GM19240 (cell line): ENCODE measurements around the gene GUCY1A2.
"Not testable (repeated sequence)": the region's sequence is repeated elsewhere in the genome, so short reads cannot be mapped to it uniquely, and the experiment has no call there.

ENCODE experiments used
- DNase-seq: peaks from one replicate; pipeline ENCODE4 v3.0.0; 2011; ENCODE audit warnings: low spot score; ENCODE audit not compliant: insufficient read length

GUCY1A2 gene

DNA sequence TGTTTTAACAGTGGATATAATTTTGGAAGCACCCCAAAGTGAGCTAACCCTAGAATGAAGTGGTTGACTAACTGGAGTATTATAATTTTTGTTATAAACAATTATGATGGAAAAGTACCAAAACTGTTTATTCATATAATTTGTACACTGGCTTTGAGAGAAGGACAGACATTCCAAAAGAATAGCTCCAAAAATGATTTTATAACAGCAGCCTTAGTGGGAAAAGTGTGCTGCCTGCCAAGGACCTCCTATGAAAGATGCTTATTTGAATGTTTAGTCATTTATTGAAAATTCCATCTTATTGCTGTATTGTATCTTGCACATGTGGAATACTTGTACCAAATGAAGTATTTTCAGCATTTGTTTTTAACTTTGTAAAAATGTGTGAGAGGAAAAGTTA lies 169.8 kb downstream of the GUCY1A2 start:
- no peak for DNase-seq

DNA sequence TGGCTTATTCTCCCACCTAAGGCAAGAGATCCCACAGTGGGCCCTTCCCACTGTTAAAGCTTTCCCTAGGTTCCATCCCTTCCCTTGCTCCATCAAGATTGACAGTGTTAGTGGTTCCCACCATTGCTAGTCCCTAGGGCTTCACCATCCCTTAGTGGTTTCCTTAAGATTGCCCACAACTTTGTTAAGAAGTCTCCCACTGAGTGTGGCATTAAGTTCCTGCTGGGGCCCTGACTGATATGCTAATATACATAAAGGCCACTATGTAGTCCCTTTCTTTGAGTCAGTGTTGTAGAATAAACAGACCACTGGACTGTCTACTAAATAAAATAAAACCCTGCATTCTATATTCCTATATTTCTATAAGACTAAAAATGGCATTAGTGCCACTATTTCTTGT lies 176.1 kb downstream of the GUCY1A2 start:
- DNase-seq = no peak

DNA sequence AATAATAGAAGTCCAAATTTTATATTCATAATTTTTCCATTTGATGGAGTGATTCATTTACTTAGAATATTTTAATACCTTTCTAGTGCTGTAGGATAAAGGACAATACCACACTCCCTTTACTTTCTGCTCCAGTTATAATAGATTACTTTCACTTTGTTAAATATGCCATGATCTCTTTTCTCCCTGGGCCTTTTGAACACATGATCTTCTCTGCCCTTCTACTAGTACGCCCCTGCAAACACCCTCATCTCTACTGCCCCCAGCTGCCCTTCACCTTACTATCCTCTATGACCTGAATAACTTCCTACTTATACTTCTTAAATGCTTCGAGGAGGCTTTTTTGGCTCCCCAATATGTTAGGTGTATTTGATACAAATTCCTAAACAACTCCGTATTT lies 177.3 kb downstream of the GUCY1A2 start:
- no peak for DNase-seq

DNA sequence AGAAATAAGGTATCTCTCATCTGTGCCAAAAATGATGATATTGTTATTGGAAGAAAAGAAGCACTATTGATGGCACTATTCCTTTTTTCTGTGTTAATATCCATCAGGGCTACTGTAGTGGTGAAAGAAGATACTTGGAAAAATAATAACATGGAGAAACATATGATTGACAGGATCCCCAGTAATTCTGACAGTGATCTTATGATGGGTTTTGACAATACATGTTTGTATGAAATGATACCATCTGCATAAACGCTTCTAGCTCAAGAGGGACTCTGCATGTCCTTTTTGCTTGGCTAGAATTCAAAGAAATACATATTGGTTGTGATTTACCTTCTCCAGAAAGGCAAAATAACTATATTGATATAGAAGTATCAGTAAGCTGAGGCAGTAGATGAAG lies 178.1 kb downstream of the GUCY1A2 start:
- no peak for DNase-seq

DNA sequence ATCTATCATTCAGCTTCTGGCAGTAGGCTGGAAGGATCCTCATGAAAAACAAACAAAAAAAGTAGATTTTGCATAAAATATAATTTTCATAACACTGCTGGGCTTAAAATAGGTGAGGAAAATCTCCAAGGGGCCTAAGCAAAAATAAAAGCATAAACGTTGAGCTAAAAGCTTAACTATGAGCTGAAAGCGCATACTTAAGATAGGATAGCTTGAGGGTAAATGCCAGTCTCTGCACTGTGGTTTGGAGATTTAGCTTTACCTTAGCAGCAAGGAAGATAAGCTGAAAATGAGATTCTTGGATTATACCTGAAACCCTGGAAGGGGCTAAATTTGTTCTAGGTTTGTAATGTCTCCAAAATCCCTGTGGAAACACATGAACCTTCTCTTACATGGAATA lies 183.7 kb downstream of the GUCY1A2 start:
- no peak for DNase-seq

DNA sequence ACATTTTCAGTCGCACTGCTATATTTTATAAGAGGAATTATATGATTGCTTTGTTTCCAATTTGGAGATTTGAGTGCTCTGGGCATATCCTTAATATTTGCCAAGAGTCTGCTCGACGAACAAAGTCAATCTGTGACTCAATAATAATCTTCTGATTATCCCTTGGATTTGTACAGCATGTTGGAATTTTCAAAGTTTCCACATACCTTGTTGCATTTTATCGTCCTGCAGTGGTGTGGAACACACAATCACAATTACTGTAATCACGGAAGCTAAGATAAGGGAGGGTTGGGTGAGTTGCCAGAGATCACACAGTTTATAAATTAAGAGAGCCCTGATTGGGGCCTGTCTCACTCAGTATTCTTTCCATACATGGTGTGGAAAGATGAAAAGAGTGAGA lies 189.3 kb downstream of the GUCY1A2 start:
- no peak for DNase-seq

DNA sequence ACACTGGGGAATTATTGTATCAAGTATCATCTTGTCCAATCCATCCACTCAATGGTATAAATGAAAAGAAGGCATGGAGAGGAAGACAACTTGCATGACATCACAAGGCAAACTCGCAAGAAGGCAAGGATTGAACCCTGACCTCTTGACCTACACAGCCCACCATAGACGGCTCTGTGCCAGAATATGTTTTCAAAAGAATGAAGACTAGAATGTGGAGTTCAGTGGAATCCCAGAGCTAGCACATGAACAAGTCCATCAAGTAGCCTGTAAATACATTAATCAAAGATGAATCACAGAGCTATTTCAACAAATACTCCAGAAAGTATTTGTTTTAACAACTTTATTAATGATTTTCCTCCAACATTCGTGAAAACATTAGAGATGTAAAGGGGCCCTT lies 189.7 kb downstream of the GUCY1A2 start:
- DNase-seq = no peak

DNA sequence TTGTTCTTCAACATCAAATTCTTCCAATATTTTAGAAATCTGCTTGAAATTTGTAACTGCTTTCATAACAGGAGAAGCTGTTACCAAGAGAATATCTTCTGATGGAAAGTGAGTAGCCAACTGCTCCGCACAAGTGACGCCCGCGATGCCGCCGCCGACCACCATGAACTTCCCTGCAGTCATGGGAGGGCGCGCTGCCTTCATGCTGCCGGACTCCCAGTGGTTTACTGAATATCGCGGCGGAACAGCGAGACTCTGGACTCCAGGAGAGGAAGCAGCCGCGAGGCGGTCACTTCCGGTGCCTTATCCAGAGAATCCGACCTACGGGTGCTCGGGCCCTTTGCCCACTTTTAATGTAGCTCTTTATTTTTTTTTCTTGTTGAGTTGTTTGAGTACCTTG lies 190.6 kb downstream of the GUCY1A2 start:
- no peak for DNase-seq

DNA sequence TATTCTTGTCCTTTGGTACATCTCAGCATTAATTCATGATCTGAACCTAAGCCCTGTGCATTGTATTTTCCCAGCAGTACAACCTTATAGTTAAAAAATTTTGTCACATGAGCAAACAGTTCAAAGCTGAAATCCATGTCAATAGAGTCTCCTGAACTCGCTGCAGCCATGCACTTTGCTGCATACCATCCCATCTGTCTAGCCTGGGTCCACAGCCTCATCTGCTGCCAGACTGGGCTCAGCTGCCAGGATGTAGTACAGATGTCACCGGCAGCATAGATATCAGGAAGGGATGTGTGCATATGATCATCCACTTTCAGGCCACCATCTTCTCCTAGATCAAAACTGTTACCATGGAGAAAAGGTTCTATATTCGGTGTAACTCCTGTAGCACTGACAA lies 191.7 kb downstream of the GUCY1A2 start:
- not testable (repeated sequence) for DNase-seq

DNA sequence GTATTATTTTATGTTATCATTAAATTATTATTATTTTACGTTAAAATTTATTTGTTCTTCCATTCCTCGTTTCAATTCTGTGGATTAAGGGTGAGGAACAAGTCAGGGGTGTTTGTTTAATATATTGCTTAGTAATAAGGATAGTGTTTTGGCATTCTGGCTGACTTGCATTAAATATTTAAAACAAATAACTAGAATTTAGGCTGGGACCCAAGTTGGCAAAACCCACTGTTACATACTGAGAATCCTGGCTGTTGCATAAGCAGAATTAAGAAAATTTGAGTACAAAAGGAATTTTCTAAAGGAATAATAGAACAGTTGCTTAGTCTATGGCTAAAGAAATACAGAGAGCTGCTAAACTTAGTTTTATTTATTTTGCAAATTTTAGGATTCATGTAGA lies 196.4 kb downstream of the GUCY1A2 start:
- DNase-seq = no peak

DNA sequence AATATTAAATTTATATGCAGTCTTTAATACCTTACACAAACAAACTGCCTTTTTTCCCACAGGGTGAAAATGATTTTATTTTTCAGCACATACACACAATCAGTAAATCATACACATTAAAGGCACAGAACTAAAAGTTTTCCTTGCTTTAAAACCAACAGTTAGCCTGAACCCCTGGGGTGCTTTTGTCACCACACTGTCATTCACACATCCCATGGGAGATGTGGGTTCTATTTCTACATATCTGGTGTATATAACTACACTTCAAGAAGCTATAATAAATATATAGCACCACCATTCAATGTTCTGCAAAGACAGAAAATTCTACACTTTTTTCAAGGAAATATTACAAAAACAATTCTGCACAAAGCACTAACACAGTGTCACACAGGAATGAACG lies 197.0 kb downstream of the GUCY1A2 start:
- no peak for DNase-seq

DNA sequence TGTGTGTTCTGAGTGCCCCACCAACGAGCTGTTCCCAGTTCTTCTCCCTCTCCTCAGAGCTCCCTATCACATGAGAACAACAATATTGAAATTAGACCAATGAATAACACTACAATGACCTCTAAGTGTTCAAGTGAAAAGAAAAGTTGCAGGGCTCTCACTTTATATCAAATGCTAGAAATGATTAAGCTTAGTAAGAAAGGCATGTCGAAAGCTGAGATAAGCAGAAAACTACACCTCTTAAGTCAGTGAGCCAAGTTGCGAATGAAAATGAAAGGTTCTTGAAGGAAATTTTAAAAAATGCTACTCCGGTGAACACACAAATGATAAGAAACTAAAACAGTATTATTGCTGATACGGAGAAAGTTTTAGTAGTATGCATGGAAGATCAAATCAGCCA lies 199.8 kb downstream of the GUCY1A2 start:
- no peak for DNase-seq

DNA sequence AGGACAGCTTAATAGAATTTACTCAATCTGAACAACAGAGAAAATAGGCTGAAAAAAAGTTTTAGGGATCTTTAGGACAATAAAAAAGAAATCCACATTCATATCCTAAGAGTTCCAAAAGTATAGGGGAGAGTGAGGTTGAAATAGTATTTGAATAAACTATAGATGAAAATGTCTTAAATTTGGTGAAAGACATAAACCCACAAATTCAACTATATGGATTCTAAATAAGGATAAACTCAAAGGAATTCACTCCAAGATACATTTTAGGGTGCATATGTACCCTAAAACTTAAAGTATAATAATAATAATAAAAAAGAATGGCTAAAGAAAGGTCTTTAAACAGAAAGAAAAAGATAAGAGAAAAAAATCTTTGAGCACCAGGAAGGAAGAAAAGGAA lies 203.1 kb downstream of the GUCY1A2 start:
- no peak for DNase-seq

DNA sequence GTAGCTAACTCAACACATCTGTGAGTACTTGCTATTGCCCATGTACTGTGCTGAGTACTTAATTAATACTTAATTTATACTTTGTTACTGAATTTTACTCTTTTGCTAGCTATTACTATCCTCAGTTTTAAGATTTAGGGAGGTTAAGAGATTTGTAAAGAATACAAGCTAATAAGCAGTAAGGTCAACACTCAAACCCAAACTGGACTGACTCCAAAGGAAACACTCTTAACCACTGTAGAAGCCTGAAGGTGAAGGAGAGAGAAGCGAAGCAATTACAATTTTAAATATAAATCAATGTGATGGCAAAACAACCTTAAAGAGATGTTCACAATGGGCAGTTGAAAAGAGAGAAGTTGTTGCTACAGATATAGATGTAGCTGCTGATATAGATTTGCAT lies 204.5 kb downstream of the GUCY1A2 start:
- DNase-seq = no peak

DNA sequence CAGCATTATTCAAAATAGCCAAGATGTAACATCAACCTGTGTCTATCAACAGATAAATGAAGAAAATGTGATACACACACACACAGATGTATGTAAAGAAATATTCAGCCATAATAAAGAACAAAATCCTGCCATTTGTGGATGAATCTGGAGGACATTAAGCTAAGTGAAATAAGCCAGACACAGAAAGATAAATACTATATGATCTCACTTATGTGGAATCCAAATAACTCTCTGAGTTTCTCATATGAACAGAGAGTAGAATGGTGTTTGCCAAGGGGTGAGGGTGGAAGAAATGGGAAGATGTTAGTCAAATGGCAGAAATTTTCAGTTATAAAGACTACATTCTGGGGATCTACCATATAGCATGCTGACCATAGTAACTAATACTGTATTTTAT lies 224.2 kb downstream of the GUCY1A2 start:
- DNase-seq = no peak

DNA sequence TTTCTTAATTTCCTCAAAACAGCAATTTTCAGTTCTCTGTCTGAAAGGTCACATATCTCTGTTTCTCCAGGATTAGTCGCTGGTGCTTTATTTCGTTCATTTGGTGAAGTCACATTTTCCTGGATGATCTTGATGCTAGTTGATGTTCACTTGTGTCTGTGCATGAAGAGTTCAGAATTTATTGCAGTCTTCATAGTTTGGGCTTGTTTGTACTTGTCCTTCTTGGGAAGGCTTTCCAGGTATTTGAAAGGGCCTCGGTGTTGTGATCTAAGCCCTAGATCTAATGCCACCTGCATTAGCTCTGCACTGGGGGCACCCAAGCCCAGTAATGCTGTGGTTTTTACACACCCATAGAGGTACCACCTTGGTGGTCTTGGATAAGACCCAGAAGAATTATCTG lies 228.9 kb downstream of the GUCY1A2 start:
- no peak for DNase-seq

DNA sequence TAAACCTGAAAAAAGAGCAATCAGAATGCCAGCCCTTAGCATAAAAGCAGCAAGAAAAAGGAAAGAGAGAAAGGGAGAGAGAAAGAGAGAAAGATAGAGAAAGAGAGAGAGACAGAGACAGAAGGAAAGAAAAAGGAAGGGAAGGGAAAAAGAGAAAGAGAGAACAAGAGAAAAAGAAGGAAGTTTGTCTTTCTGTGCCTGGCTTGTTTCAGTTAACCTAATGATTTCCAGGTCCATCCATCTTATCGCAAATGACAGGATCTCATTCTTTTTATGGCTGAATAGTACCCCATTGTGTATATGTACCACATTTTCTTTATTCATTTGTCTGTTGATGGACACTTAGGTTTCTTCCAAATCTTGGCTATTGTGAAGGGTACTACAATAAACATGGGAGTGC lies 230.8 kb downstream of the GUCY1A2 start:
- DNase-seq = no peak

DNA sequence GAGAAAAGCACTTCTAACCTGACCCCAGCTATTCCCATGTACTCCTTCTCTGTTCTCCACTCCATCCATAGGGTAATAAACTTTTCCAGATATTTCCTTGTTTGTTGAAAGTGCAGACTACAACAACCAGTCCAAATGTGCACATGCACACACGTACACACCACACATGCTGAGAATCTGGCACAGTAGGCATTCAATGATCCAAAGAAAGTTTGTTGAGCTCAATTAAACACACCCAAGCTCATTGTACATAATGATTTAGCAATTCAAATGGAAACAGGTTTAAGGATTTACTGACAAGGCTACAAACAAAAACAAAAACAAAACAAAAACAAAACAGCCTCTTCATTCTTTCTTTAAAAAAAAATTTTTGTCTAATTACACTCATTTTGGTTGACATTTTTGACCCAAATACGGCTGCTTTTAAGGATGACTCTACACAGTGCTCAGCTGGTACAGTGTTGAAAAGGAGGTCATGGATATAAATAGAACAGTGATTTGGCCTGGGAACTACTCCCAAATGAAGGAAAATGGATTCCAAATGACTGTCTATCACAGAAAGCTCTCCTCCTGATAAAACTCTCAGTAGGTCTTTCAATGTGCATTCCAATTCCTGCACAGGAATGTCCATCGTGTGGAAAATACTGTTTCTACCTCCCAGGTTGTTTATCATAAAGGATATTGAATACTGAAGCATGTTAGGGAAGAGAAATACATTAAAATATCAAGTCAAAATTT lies 232.2 kb downstream of the GUCY1A2 start:
- DNase-seq = no peak

DNA sequence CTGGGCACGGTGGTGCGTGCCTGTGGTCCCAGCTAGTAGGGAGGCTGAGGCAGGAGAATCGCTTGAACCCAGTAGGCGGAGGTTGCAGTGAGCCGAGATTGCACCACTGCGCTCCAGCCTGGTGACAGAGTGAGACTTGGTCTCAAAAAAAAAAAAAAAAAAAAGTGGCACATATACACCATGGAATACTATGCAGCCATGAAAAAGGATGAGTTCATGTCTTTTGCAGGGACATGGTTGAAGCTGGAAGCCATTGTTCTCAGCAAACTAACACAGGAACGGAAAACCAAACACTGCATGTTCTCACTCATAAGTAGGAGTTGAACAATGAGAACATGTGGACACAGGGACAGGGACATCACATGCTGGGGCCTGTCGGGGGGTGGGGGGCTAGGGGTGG lies 241.0 kb downstream of the GUCY1A2 start:
- not testable (repeated sequence) for DNase-seq

DNA sequence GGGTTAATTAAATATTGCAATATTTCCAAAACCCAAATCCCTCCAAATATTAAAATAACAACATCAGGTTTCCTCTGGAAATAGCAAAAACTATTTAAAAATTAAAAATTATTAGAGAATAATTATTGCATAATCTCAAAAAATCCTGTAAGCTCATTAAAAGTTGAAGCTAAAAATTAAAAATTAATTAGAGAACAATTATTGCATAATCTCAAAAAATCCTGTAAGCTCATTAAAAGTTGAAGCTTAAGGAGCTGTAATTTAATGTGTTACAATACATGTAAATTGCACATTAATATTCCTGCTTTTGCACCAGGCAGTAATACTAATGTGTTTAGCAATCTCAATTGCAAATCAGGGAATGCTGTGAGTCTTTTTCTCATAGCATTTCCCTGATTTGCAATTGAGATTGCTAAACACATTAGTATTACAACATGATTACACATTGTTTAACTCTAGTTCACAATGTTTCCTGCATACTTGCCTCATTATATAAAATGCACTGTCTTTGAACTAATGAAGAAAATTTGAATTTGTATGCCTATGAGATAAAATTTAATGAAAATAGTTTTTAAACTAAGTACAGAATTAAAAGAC lies 247.7 kb downstream of the GUCY1A2 start:
- no peak for DNase-seq

DNA sequence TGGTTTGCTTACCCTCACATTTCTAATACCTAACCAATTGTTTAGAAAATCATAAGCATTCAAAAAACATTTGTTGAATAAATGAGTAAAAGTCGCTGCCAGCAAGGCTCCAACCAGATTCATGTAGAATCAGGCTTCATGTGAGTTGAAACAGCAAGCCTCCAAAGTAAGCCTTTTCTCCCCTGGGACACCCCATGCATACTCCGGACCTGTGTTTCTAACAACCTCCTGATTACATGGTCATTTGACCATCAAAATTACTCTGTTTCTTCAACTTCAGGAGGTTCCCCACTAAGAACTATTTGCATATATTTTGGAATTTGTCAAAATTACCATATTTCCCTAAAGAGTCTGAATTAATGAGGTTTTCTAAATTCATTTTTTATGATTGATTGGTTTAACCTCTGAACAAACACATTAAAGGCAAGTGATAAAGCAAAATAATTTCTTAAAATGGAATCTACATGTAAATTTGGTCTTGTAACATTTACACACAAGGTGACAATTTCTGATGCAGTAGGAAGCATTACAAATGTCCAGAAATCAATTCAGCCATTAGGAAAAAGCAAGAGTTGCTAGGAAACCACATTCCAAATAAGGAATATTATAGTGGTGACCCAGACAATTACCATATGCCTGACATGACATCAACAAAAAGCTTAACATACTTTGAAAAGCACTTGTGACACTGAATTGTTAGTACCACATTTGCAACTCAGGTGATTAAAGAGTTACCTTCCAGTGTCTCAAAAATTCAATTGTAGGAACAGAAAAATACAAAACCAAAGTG lies 252.6 kb downstream of the GUCY1A2 start:
- no peak for DNase-seq

DNA sequence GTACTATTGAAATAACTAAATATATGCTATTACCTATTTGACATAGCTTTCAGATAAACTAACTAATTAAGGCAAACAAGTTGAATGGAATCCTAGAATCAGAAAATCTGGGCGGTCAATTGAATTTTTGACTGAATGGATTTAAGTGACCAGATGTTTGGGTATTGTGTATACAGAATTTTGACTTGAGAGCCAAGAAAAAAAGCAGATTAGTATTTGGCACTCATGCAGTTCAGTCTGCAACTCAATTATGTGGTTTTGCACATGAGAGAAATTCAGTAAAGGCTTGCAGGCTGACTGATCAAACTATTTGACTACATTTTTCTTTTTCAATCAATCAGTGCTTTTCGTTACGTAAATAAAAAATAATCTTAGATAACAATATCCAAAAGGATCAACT lies 254.8 kb downstream of the GUCY1A2 start:
- no peak for DNase-seq

DNA sequence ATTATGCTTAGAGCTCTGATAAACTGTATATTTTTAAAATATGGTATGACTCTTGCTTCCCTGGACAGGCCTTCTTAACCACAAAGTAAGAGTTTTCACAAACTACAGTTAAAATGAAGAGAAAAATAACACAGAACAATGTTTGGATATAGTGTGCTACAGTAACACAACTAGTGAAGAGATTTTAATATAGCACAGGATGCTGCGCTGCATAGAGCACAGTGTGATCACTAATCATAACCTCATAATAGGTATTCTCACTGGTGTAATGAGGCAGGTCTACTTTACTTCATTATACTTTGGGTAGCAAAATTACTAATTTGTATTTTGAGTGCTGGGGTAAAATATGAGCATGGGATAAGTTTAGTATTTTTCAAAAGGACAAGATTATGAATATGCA lies 256.5 kb downstream of the GUCY1A2 start:
- DNase-seq = no peak
